Astrocyte of the spinal cord (primary cell): ENCODE data around the gene NABP2.
"Not testable (repeated sequence)": the region's sequence is repeated elsewhere in the genome, so short reads cannot be mapped to it uniquely, and the experiment has no call there.

Source experiments
- DNase-seq: peaks from one replicate; pipeline ENCODE4 v3.0.0; 2011; ENCODE audit warnings: low read depth, low spot score
- H3K4me3 ChIP-seq: 2 replicates; pipeline ENCODE4 v1.5.1; 2011; ENCODE audit warnings: low read depth, mild to moderate bottlenecking, low read length, moderate library complexity
- in situ Hi-C: cut with HindIII; loops from 2 replicates; pipeline ENCODE4 v1.10.0; 2017; ENCODE audit warnings: low sequenced_read_pairs
- TF ChIP-seq, protein P1 (sequence below): IDR thresholded peaks from 2 replicates; pipeline ENCODE4 v1.5.1; 2012; ENCODE audit warnings: low read depth, mild to moderate bottlenecking, low read length, inconsistent platforms

The NABP2 gene

DNA sequence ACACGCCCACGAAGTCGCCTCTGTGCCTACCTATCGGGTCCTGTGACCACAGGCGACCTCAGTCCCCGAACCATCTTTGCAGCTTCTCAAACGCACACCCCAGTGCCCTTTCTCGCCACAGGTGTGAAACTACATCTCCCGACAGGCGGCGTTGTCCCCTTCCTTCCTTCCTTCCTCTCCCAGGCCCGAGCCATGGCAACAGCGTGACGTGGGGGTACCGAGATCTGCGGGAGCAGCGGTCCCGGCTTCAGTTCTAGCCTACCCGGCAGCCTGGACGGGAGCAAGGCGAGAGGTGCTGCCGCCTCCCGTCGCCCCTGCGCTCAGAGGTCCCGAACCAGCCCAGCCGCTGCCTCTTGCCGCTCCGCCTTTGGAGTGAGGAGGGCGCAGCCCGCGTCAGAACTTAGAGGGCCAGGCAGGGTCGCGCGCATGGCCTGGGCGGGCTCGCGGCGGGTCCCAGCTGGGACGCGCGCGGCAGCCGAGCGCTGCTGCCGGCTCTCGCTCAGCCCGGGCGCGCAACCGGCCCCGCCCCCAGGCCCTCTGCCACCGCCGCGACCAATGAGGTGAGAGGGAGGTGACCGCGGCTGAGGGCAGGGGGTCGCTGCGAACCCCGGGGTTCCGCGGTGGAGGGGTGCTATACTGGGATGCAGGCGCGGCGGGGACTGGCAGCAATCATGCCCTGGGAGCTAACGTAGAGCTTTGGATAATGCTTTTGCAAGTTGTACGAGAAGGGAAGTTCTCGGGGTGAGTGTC is 42.7 kb downstream of the NABP2 start, which contains the start of gene COQ10A:
Gene COQ10A, plus strand, starts transcription at position 250 of the 750 bp plus-strand sequence. Its CDS starts 177 bp downstream, at position 427.
- TF ChIP-seq, protein P1, sequence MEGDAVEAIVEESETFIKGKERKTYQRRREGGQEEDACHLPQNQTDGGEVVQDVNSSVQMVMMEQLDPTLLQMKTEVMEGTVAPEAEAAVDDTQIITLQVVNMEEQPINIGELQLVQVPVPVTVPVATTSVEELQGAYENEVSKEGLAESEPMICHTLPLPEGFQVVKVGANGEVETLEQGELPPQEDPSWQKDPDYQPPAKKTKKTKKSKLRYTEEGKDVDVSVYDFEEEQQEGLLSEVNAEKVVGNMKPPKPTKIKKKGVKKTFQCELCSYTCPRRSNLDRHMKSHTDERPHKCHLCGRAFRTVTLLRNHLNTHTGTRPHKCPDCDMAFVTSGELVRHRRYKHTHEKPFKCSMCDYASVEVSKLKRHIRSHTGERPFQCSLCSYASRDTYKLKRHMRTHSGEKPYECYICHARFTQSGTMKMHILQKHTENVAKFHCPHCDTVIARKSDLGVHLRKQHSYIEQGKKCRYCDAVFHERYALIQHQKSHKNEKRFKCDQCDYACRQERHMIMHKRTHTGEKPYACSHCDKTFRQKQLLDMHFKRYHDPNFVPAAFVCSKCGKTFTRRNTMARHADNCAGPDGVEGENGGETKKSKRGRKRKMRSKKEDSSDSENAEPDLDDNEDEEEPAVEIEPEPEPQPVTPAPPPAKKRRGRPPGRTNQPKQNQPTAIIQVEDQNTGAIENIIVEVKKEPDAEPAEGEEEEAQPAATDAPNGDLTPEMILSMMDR, result peak; percentile 79
- DNase-seq, result peak; percentile 84
- H3K4me3 ChIP-seq, result peak within 1 kb of the TSS; percentile 72
- in situ Hi-C loops, result no loop called here

DNA sequence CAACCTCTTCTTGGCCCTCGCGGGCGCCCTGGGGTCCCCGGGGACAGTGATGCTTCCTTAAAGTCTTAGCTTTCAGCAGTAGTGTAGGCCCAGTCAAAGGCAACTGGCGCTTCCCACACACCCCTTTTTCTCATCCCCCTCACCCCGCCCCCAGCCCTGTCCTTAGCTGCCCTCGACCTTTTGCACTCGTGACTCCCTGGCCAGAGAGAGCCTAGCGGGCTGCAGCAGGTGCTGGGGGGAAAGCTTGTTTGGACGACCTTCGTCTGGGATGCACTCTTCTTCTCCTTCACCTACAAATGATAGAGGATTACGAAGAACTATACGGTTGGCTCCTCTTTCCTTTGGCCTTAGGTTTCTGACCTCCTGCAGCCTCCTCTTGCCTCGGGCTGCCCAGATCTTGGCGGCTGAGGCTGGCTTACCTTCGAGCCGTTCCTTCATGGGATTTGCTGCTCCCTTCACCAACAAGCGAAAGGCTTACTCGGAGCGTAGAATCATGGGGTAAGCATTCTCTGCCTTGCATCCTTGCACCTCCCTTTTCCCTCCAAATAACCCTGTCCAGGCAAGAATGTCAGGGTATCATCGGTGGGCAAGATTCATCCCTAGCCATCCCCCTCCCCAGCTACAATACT is 43.4 kb downstream of the NABP2 start:
- no peak for DNase-seq
- TF ChIP-seq, protein P1, result no peak
- in situ Hi-C loops, result no loop called here
- peak overlapping the region; percentile 72 for H3K4me3 ChIP-seq

DNA sequence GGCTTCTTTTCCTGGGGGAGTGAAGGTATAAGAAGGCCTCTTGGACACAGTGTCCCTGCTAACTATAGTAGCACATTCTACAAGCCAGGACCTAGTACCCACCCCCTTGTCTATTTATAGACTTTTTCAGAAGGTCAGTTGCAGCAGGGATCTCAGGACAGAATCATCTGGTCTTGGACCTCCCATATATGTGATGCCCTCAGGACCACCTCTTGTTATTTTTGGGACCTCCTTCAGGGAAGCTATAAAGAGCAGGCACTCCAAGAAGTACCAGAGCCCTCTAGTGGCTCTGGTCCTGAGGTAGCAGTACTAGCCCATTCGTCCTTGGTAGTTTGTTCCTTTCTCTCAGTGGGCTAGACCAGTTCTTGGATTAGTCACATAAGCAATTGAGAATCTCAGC is 46.9 kb downstream of the NABP2 start:
- H3K4me3 ChIP-seq, result no peak overlapping the region
- peak; percentile 31 for DNase-seq
- TF ChIP-seq, protein P1, result peak; percentile 60
- in situ Hi-C loops, result no loop called here

DNA sequence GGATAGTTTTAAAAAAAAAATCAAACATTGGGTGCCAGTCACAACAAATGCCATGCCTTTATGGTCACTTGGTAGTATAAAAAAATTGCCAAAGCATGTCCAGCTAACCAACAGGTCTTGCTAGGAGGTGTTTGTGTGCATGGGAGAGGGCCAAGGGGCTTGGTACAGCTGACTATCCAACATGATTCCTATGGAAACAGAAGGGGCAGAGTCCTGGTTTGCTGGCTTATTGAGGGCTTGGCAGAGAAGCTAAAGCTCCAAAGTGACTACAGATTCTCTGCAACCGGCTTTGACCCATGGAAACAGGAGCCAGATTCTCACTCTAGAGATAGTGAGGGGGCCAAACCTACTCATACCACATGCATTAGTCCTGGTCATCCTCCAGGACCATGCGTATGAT is 48.3 kb downstream of the NABP2 start:
- DNase-seq, in situ Hi-C loops, H3K4me3 ChIP-seq: not testable (repeated sequence)

DNA sequence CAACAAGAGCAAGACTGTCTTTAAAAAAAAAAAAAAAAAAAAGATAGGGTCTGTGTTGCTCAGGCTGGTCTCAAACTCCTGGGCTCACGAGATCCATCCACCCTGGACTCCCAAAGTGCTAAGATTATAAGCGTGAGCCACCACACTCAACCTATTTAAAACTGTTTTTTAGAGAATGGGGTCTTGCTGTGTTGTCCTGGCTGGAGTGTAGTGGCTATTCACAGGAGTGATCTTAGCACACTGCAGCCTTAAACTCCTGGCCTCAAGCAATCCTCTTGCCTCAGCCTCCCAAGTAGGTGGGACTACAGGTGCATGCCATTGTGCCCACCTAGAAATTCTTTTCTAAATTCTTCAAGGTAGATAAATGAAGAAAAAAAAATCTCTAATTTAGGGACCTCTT is 50.2 kb downstream of the NABP2 start:
- DNase-seq, result no peak
- TF ChIP-seq, protein P1, result no peak
- H3K4me3 ChIP-seq, result no peak overlapping the region
- in situ Hi-C loops, result no loop called here

DNA sequence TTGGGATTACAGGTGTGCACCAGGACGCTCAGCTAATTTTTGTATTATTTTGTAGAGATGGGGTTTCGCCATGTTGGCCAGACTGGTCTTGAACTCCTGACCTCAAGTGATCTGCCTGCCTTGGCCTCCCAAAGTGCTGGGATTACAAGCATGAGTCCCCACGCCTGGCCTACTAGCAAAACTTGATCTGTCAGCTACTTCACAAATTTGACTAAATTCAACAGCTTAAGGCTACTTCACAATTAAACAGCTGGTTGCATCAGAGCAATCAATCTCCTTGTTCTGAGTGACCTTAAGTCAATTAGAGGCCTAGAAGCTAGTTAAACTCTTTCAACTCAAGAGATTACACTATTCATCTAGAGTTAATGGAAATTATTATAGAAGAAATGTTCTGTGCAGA is 54.8 kb downstream of the NABP2 start:
- in situ Hi-C loops, result no loop called here
- H3K4me3 ChIP-seq, result no peak overlapping the region
- DNase-seq, result no peak
- TF ChIP-seq, protein P1, result no peak
